ENCODE results near the gene STBD1. TPM values are rescaled to one million over a fixed set of nuclear protein-coding genes. Genes with fewer than 3 reads are reported as not detected.
A peak's percentile ranks its signal among the peaks of the same experiment; 100 is the strongest.

The STBD1 gene
- total and polyA plus RNA-seq, 9 of the 15 experiments (the other 6 are each of a cell fraction or from before 2014, with no cell fraction given) = 0.08 to 0.64 (median 0.27) TPM; not detected in 2

- DNase-seq (ENCODE audit: extremely low read depth in 1 of 4, low spot score in 3 of 4) (no peak), FAIRE-seq (no peak), ATAC-seq (peak; percentile 28; the same call in 1 of the 3 replicates)
- Histone ChIP-seq H3K4me3 (no peak overlapping the region), H3K27ac (ENCODE audit: extremely low read depth, low read depth, low read length) (no peak overlapping the region), H3K36me3 (ENCODE audit: control insufficient read depth, insufficient read depth, low read length) (no peaks in the 10 kb centered on the region), H3K9ac (ENCODE audit: insufficient read depth in 1 of 2, low read depth in 2 of 2, low read length in 2 of 2) (no peak overlapping the region), H3K27me3 (ENCODE audit: control insufficient read depth in 2 of 2, insufficient read depth in 2 of 2, low read length in 2 of 2) (no peaks in the 10 kb centered on the region), H3K79me2 (ENCODE audit: control insufficient read depth, insufficient read depth, low read length) (no peaks in the 10 kb centered on the region), H3K4me2 (ENCODE audit: insufficient read depth, low read length) (no peak overlapping the region), H4K20me1 (replicated peaks; ENCODE audit: control insufficient read depth, insufficient read depth, low read length) (no peaks in the 10 kb centered on the region), H3K4me1 (replicated peaks in 1 of 2; ENCODE audit: control insufficient read depth in 2 of 2, insufficient read depth in 2 of 2, low read length in 2 of 2) (no peaks in the 10 kb centered on the region; a peak in 2 of 5 replicates), H3K9me1 (ENCODE audit: control insufficient read depth, insufficient read depth, low read length) (no peaks in the 10 kb centered on the region), H2AFZ (ENCODE audit: low read depth, low read length) (peak overlapping the region; percentile 58; the same call in 1 of the 2 replicates), H3K9me3 (replicated peaks; ENCODE audit: control insufficient read depth, insufficient read depth, low read depth, low read length) (no peaks in the 10 kb centered on the region)
- POLR2A ChIA-PET = no interaction called here
- CTCF ChIA-PET (ENCODE audit: low intra/inter-chr PET ratio) = no interaction called here
- WGBS (ENCODE audit: insufficient coverage, low coverage, missing lambda C conversion rate) = 47% methylated on average over 4 of the region's 4 CpGs
- no TSS peak for BruUV-seq (replicated peaks)
- in situ Hi-C loops (cut with MboI) = no loop called here
- intact Hi-C loops (cut with micrococcal nuclease) = no loop called here
- TF ChIP-seq ZNF146 (CRISPR knock-in tag; IDR thresholded peaks at IDR 0.05; ENCODE audit: unreplicated experiment) (no peak), U2AF2 (optimal IDR thresholded peaks at IDR 0.05; ENCODE audit: low read depth, low read length) (no peak), TAF15 (IDR thresholded peaks at IDR 0.05; ENCODE audit: low read depth, low read length) (no peak), ATF3 (IDR thresholded peaks at IDR 0.05) (no peak), ATF3 (CRISPR knock-in tag; conservative IDR thresholded peaks at IDR 0.05) (no peak), NFXL1 (CRISPR knock-in tag; IDR thresholded peaks at IDR 0.05) (no peak), FOS (IDR thresholded peaks at IDR 0.05; ENCODE audit: extremely low read depth, insufficient read length) (no peak), ZNF695 (CRISPR knock-in tag; IDR thresholded peaks at IDR 0.05) (no peak), STAT5B (CRISPR knock-in tag; IDR thresholded peaks at IDR 0.05) (no peak), HNRNPUL1 (IDR thresholded peaks at IDR 0.05; ENCODE audit: low read length) (no peak)
- TF ChIP-seq, protein P1, sequence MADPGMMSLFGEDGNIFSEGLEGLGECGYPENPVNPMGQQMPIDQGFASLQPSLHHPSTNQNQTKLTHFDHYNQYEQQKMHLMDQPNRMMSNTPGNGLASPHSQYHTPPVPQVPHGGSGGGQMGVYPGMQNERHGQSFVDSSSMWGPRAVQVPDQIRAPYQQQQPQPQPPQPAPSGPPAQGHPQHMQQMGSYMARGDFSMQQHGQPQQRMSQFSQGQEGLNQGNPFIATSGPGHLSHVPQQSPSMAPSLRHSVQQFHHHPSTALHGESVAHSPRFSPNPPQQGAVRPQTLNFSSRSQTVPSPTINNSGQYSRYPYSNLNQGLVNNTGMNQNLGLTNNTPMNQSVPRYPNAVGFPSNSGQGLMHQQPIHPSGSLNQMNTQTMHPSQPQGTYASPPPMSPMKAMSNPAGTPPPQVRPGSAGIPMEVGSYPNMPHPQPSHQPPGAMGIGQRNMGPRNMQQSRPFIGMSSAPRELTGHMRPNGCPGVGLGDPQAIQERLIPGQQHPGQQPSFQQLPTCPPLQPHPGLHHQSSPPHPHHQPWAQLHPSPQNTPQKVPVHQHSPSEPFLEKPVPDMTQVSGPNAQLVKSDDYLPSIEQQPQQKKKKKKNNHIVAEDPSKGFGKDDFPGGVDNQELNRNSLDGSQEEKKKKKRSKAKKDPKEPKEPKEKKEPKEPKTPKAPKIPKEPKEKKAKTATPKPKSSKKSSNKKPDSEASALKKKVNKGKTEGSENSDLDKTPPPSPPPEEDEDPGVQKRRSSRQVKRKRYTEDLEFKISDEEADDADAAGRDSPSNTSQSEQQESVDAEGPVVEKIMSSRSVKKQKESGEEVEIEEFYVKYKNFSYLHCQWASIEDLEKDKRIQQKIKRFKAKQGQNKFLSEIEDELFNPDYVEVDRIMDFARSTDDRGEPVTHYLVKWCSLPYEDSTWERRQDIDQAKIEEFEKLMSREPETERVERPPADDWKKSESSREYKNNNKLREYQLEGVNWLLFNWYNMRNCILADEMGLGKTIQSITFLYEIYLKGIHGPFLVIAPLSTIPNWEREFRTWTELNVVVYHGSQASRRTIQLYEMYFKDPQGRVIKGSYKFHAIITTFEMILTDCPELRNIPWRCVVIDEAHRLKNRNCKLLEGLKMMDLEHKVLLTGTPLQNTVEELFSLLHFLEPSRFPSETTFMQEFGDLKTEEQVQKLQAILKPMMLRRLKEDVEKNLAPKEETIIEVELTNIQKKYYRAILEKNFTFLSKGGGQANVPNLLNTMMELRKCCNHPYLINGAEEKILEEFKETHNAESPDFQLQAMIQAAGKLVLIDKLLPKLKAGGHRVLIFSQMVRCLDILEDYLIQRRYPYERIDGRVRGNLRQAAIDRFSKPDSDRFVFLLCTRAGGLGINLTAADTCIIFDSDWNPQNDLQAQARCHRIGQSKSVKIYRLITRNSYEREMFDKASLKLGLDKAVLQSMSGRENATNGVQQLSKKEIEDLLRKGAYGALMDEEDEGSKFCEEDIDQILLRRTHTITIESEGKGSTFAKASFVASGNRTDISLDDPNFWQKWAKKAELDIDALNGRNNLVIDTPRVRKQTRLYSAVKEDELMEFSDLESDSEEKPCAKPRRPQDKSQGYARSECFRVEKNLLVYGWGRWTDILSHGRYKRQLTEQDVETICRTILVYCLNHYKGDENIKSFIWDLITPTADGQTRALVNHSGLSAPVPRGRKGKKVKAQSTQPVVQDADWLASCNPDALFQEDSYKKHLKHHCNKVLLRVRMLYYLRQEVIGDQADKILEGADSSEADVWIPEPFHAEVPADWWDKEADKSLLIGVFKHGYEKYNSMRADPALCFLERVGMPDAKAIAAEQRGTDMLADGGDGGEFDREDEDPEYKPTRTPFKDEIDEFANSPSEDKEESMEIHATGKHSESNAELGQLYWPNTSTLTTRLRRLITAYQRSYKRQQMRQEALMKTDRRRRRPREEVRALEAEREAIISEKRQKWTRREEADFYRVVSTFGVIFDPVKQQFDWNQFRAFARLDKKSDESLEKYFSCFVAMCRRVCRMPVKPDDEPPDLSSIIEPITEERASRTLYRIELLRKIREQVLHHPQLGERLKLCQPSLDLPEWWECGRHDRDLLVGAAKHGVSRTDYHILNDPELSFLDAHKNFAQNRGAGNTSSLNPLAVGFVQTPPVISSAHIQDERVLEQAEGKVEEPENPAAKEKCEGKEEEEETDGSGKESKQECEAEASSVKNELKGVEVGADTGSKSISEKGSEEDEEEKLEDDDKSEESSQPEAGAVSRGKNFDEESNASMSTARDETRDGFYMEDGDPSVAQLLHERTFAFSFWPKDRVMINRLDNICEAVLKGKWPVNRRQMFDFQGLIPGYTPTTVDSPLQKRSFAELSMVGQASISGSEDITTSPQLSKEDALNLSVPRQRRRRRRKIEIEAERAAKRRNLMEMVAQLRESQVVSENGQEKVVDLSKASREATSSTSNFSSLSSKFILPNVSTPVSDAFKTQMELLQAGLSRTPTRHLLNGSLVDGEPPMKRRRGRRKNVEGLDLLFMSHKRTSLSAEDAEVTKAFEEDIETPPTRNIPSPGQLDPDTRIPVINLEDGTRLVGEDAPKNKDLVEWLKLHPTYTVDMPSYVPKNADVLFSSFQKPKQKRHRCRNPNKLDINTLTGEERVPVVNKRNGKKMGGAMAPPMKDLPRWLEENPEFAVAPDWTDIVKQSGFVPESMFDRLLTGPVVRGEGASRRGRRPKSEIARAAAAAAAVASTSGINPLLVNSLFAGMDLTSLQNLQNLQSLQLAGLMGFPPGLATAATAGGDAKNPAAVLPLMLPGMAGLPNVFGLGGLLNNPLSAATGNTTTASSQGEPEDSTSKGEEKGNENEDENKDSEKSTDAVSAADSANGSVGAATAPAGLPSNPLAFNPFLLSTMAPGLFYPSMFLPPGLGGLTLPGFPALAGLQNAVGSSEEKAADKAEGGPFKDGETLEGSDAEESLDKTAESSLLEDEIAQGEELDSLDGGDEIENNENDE (IDR thresholded peaks at IDR 0.05; ENCODE audit: low read depth, low read length) = no peak
These were observed 22.6 kb upstream of the STBD1 start for GRCh38 chr4:76283900-76284299.
